HCT116 (cell line): ENCODE data around the gene OTOGL.

Source experiments
- CEBPB ChIP-seq: IDR thresholded peaks from 2 replicates; pipeline ENCODE4 v1.6.1; 2012; ENCODE audit warnings: low read depth
- CTCF ChIP-seq, 3 experiments: fragments of 200-600 bp in 1 of 3; sonication (generic) in 1 of 3; IDR thresholded peaks in 2 of 3; conservative IDR thresholded peaks in 1 of 3; 2 replicates each; pipeline ENCODE4 v1.5.1; 2012 to 2017; ENCODE audit warnings: low read depth in 2 of 3, low read length in 2 of 3, antibody characterized with exemption in 1 of 3, borderline replicate concordance in 1 of 3, control low read depth in 1 of 3, mild to moderate bottlenecking in 1 of 3, mixed read lengths in 1 of 3, mixed run types in 1 of 3, moderate library complexity in 1 of 3; ENCODE audit not compliant: insufficient read depth in 1 of 3
- EZH2 ChIP-seq: fragments of 200-600 bp; sonication (generic); IDR thresholded peaks from 2 replicates; pipeline ENCODE4 v1.6.1; 2017; ENCODE audit warnings: antibody characterized with exemption, mixed run types
- EZH2phosphoT487 ChIP-seq: fragments of 200-600 bp; IDR thresholded peaks from 2 replicates; pipeline ENCODE4 v1.6.1; 2018; ENCODE audit warnings: antibody characterized with exemption, borderline replicate concordance
- POLR2A ChIP-seq: IDR thresholded peaks from 2 replicates; pipeline ENCODE4 v1.7.0; 2011; ENCODE audit warnings: borderline replicate concordance; ENCODE audit not compliant: insufficient read depth, insufficient read length; ENCODE audit errors: extremely low read depth
- POLR2AphosphoS5 ChIP-seq: IDR thresholded peaks from 2 replicates; pipeline ENCODE4 v1.6.1; 2011; ENCODE audit warnings: mild to moderate bottlenecking, low read depth, low read length, moderate library complexity
- SIN3A ChIP-seq: IDR thresholded peaks from 2 replicates; pipeline ENCODE4 v1.6.1; 2012; ENCODE audit warnings: low read depth
- TCF7L2 ChIP-seq: IDR thresholded peaks from 2 replicates; pipeline ENCODE4 v1.7.0; 2011; ENCODE audit warnings: borderline replicate concordance, inconsistent platforms; ENCODE audit not compliant: insufficient read depth, insufficient read length; ENCODE audit errors: extremely low read depth
- YY1 ChIP-seq: IDR thresholded peaks from 2 replicates; pipeline ENCODE4 v1.6.1; 2011; ENCODE audit warnings: low read length, low read depth, moderate library complexity, mild to moderate bottlenecking; ENCODE audit not compliant: insufficient replicate concordance; ENCODE audit errors: extremely low read depth

GRCh38 chr12:80314741-80315140, 215.4 kb downstream of the OTOGL start:
- no peak for TF ChIP-seq POLR2A
- TF ChIP-seq CTCF (IDR thresholded peaks at IDR 0.05 in 2 of 3, conservative IDR thresholded peaks at IDR 0.05 in 1 of 3; ENCODE audit: borderline replicate concordance in 1 of 3, insufficient read depth in 1 of 3, low read depth in 2 of 3, low read length in 2 of 3), result no peak
- TF ChIP-seq EZH2, result no peak
- no peak for TF ChIP-seq YY1
- no peak for TF ChIP-seq TCF7L2
- no peak for TF ChIP-seq POLR2AphosphoS5
- no peak for TF ChIP-seq CEBPB
- no peak for TF ChIP-seq SIN3A
- TF ChIP-seq EZH2phosphoT487, result no peak
